Neuronal stem cell (in vitro differentiated cells): Measurements from ENCODE around the gene C1QTNF12.

Source experiments
- DNase-seq: peaks from one replicate; pipeline ENCODE4 v3.0.0-alpha.2; 2013; ENCODE audit warnings: low spot score
- H2AFZ ChIP-seq: one replicate; pipeline ENCODE4 v1.6.1; 2013; ENCODE audit warnings: mild to moderate bottlenecking, low read length, inconsistent platforms
- H2AK5ac ChIP-seq: 2 replicates; pipeline ENCODE4 v1.6.1; 2013; ENCODE audit warnings: low read depth, mild to moderate bottlenecking, inconsistent platforms, low read length, moderate library complexity, mixed read lengths
- H2BK120ac ChIP-seq: 2 replicates; pipeline ENCODE4 v1.6.1; 2013; ENCODE audit warnings: low read depth, mild to moderate bottlenecking, inconsistent platforms, low read length, moderate library complexity, mixed read lengths
- H2BK12ac ChIP-seq: one replicate; pipeline ENCODE4 v1.6.1; 2013; ENCODE audit warnings: low read length, inconsistent platforms
- H2BK15ac ChIP-seq: 2 replicates; pipeline ENCODE4 v1.6.1; 2013; ENCODE audit warnings: mild to moderate bottlenecking, low read length, inconsistent platforms, mixed read lengths
- H2BK5ac ChIP-seq: one replicate; pipeline ENCODE4 v1.6.1; 2013; ENCODE audit warnings: inconsistent platforms, mild to moderate bottlenecking, low read length, moderate library complexity
- H3K14ac ChIP-seq: one replicate; pipeline ENCODE4 v1.6.1; 2013; ENCODE audit warnings: low read length, inconsistent platforms
- H3K18ac ChIP-seq: 2 replicates; pipeline ENCODE4 v1.6.1; 2013; ENCODE audit warnings: low read length, inconsistent platforms
- H3K23ac ChIP-seq: 2 replicates; pipeline ENCODE4 v1.6.1; 2013; ENCODE audit warnings: low read depth, mild to moderate bottlenecking, mixed read lengths, low read length, inconsistent platforms; ENCODE audit not compliant: poor library complexity
- H3K27ac ChIP-seq: replicated peaks from 3 replicates; pipeline ENCODE4 v1.5.1; 2013; ENCODE audit warnings: low read length, inconsistent platforms
- H3K27me3 ChIP-seq, 3 experiments: 2 replicates each; pipeline ENCODE4 v1.6.1; 2013; ENCODE audit warnings: low read length in 3 of 3, mild to moderate bottlenecking in 2 of 3, inconsistent platforms in 1 of 3, low read depth in 1 of 3, mixed read lengths in 1 of 3, moderate library complexity in 1 of 3; ENCODE audit not compliant: control insufficient read depth in 3 of 3, insufficient read depth in 3 of 3
- H3K36me3 ChIP-seq, 2 donors: replicated peaks in 1 of 2; 2 replicates each; pipeline ENCODE4 v1.6.1; 2013; ENCODE audit warnings: low read length in 2 of 2; ENCODE audit not compliant: control insufficient read depth in 2 of 2, insufficient read depth in 2 of 2
- H3K4ac ChIP-seq: 2 replicates; pipeline ENCODE4 v1.6.1; 2013; ENCODE audit warnings: inconsistent platforms, mild to moderate bottlenecking, low read length, moderate library complexity
- H3K4me1 ChIP-seq, 2 donors: 1 replicate in 1 of 2; 2 replicates in 1 of 2; pipeline ENCODE4 v1.6.1; 2013; ENCODE audit warnings: low read length in 2 of 2, low read depth in 1 of 2; ENCODE audit not compliant: control insufficient read depth in 2 of 2, insufficient read depth in 1 of 2
- H3K4me2 ChIP-seq: one replicate; pipeline ENCODE4 v1.6.1; 2013; ENCODE audit warnings: mild to moderate bottlenecking, low read length, inconsistent platforms; ENCODE audit not compliant: insufficient read depth, poor library complexity, severe bottlenecking
- H3K4me3 ChIP-seq, 2 donors: 2 replicates each; pipeline ENCODE4 v1.5.1; 2013; ENCODE audit warnings: low read length in 2 of 2, mild to moderate bottlenecking in 2 of 2, inconsistent platforms in 1 of 2, moderate library complexity in 1 of 2
- H3K79me1 ChIP-seq: one replicate; pipeline ENCODE4 v1.6.1; 2013; ENCODE audit warnings: low read depth, mild to moderate bottlenecking, inconsistent platforms, low read length, moderate library complexity
- H3K9ac ChIP-seq: one replicate; pipeline ENCODE4 v1.6.1; 2013; ENCODE audit warnings: mild to moderate bottlenecking, low read depth, low read length, inconsistent platforms; ENCODE audit not compliant: poor library complexity
- H3K9me3 ChIP-seq, 2 donors: replicated peaks in 1 of 2; 2 replicates each; pipeline versions ENCODE3 to v1.6.1; 2013; ENCODE audit warnings: low read length in 2 of 2, mild to moderate bottlenecking in 2 of 2, inconsistent platforms in 1 of 2, low read depth in 1 of 2, mixed read lengths in 1 of 2, moderate library complexity in 1 of 2; ENCODE audit not compliant: control insufficient read depth in 2 of 2, insufficient read depth in 1 of 2
- H4K8ac ChIP-seq: one replicate; pipeline ENCODE4 v1.6.1; 2013; ENCODE audit warnings: low read depth, mild to moderate bottlenecking, inconsistent platforms, low read length, moderate library complexity
- H4K91ac ChIP-seq: one replicate; pipeline ENCODE4 v1.6.1; 2013; ENCODE audit warnings: low read length, low read depth, mild to moderate bottlenecking, inconsistent platforms; ENCODE audit not compliant: poor library complexity
- WGBS, 2 donors: extraction: QIAGEN DNeasy Blood & Tissue Kit; methylation state at CpG; one replicate each; pipeline ENCODE4 v1.1.7; 2013; ENCODE audit warnings: missing lambda C conversion rate in 2 of 2, mixed read lengths in 1 of 2; ENCODE audit not compliant: insufficient read length in 2 of 2, insufficient replicate concordance in 1 of 2; ENCODE audit errors: extremely low coverage in 2 of 2; 5-methylcytosine and 5-hydroxymethylcytosine counted together

Gene C1QTNF12

GRCh38 chr1:1291548-1292441 lies 45.3 kb upstream of the C1QTNF12 start:
- peak overlapping the region; percentile 41 for H3K4ac ChIP-seq
- peak overlapping the region; percentile 87 for H4K8ac ChIP-seq
- H3K27me3 ChIP-seq: no peaks in the 10 kb centered on the region
- peak overlapping the region; percentile 95 for H4K91ac ChIP-seq
- H2BK120ac ChIP-seq: no peak overlapping the region
- H3K4me3 ChIP-seq: no peak overlapping the region
- H3K4me2 ChIP-seq: no peak overlapping the region
- peak overlapping the region; percentile 60 for H2BK5ac ChIP-seq
- H2AK5ac ChIP-seq: peak overlapping the region; percentile 97
- H3K14ac ChIP-seq: peak overlapping the region; percentile 38
- no peak overlapping the region for H3K27ac ChIP-seq
- H3K9me3 ChIP-seq: peaks cover 0 to 2% of the 10 kb centered on the region in 2 donors
- H3K18ac ChIP-seq: peak overlapping the region; percentile 59
- H3K4me1 ChIP-seq: no peaks in the 10 kb centered on the region
- peak overlapping the region; percentile 89 for H3K23ac ChIP-seq
- peaks cover 6% of the 10 kb centered on the region for H3K79me1 ChIP-seq
- no peak for DNase-seq
- H2BK15ac ChIP-seq: peak overlapping the region; percentile 95
- H2BK12ac ChIP-seq: no peak overlapping the region
- H3K9ac ChIP-seq: peak overlapping the region; percentile 77
- H3K36me3 ChIP-seq: peaks cover 2 to 23% of the 10 kb centered on the region in 2 donors
- no CpG with 5 or more reads among the region's 45 CpGs for WGBS, 2 donors
- no peak overlapping the region for H2AFZ ChIP-seq

- H3K18ac ChIP-seq: peak overlapping the region; percentile 3
- no peak overlapping the region for H3K4me2 ChIP-seq
- peak overlapping the region; percentile 89 for H3K23ac ChIP-seq
- DNase-seq: no peak
- peaks cover 0 to 16% of the 10 kb centered on the region in 2 donors for H3K36me3 ChIP-seq
- no peak overlapping the region for H3K4me3 ChIP-seq
- H3K4me1 ChIP-seq: no peaks in the 10 kb centered on the region
- H2AK5ac ChIP-seq: peak overlapping the region; percentile 97
- no peak overlapping the region for H3K27ac ChIP-seq
- peaks cover 10% of the 10 kb centered on the region for H3K79me1 ChIP-seq
- peak overlapping the region; percentile 60 for H2BK5ac ChIP-seq
- H2BK12ac ChIP-seq: no peak overlapping the region
- no peaks in the 10 kb centered on the region for H3K9me3 ChIP-seq
- H2BK120ac ChIP-seq: no peak overlapping the region
- H3K9ac ChIP-seq: peak overlapping the region; percentile 21
- no peak overlapping the region for H4K91ac ChIP-seq
- H3K4ac ChIP-seq: no peak overlapping the region
- no peak overlapping the region for H4K8ac ChIP-seq
- H2AFZ ChIP-seq: no peak overlapping the region
- no CpG with 5 or more reads among the region's 28 CpGs for whole genome bisulfite sequencing, 2 donors
- H3K27me3 ChIP-seq: no peaks in the 10 kb centered on the region
- peak overlapping the region; percentile 67 for H2BK15ac ChIP-seq
- H3K14ac ChIP-seq: no peak overlapping the region
Observed at GRCh38 chr1:1291023-1291528, 44.6 kb upstream of the C1QTNF12 start.

- no peak for DNase-seq
- H4K91ac ChIP-seq: no peak overlapping the region
- H2AFZ ChIP-seq: no peak overlapping the region
- H3K27ac ChIP-seq: no peak overlapping the region
- H3K9ac ChIP-seq: no peak overlapping the region
- peak overlapping the region; percentile 15 for H2BK15ac ChIP-seq
- peaks cover 0 to 8% of the 10 kb centered on the region in 2 donors for H3K36me3 ChIP-seq
- peak overlapping the region; percentile 60 for H2BK5ac ChIP-seq
- peak overlapping the region; percentile 17 for H3K18ac ChIP-seq
- no peak overlapping the region for H3K4me2 ChIP-seq
- no peaks in the 10 kb centered on the region for H3K27me3 ChIP-seq
- no peak overlapping the region for H2BK12ac ChIP-seq
- H3K4me3 ChIP-seq: no peak overlapping the region
- H3K4me1 ChIP-seq: no peaks in the 10 kb centered on the region
- H2AK5ac ChIP-seq: peak overlapping the region; percentile 92
- peaks cover 8% of the 10 kb centered on the region for H3K79me1 ChIP-seq
- no peak overlapping the region for H2BK120ac ChIP-seq
- H3K9me3 ChIP-seq: no peaks in the 10 kb centered on the region
- no peak overlapping the region for H4K8ac ChIP-seq
- H3K4ac ChIP-seq: no peak overlapping the region
- peak overlapping the region; percentile 56 for H3K14ac ChIP-seq
- no CpG with 5 or more reads among the region's 15 CpGs for WGBS, 2 donors
- no peak overlapping the region for H3K23ac ChIP-seq
Observed at GRCh38 chr1:1290238-1290731, 43.8 kb upstream of the C1QTNF12 start.
